GM19468 (cell line): Measurements from ENCODE around the gene TRPM3.

Experiments
- ATAC-seq: cut with Tn5 transposase; IDR thresholded peaks from one replicate; pipeline ENCODE4 v1.9.1; 2021; ENCODE audit warnings: mild to moderate bottlenecking, moderate library complexity, moderate number of reproducible peaks; ENCODE audit not compliant: unreplicated experiment; ENCODE audit errors: extremely low read depth

Gene TRPM3

DNA sequence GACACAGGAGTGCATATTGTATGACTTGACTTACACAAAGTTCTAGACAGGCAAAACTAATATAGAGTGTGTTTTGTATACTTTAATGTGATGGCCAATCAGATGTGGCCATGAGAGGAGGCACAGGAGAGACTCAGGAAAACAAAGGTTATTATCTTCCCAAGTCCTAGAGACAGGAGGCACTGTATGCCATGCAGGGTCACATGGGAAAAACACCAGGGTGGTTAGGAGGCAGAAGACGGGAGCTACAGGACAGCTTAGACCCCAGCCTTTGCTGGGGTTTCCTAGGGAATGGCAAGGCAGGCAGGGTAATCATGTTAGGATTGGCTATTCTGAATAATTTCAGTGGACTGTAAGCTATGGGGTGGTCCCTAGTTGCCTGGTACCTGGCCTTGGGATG is 16.2 kb downstream of the TRPM3 start:
- ATAC-seq, result no peak

- no peak for ATAC-seq
Observed at GRCh38 chr9:71098801-71099200, 22.6 kb downstream of the TRPM3 start.

- ATAC-seq, result no peak
Observed at GRCh38 chr9:71097671-71098070, 23.8 kb downstream of the TRPM3 start.

DNA sequence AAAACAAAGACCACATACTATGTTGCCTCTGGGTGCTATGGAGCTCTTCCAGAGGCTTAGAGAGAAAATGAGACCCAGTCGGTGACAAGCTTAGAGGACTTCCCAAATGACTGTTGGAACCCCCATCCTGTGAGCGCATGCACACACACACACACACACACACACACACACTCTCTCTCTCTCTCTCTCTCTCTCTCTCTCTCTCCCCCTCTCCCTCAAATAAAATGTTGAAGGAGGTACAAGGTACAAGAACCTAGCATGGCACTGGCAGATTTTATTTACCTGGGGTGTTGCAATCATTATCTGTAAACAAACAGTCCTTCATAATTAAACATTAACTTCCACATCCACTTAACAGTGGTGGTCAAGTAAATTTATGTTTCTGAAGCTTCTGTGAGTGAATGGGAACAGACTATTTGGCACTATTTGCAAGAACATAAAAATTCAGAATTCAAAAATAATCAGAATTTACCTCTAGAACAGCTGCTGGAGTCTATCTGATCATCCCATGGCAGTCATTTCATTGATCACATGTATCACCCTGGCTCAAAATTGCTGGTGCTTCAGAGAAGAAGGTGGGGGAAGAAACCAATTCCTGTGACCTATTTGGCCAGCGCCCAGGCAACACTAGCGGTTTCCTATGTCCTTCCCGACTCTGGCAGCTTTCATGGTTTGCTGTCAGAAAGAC is 24.9 kb downstream of the TRPM3 start:
- no peak for ATAC-seq

DNA sequence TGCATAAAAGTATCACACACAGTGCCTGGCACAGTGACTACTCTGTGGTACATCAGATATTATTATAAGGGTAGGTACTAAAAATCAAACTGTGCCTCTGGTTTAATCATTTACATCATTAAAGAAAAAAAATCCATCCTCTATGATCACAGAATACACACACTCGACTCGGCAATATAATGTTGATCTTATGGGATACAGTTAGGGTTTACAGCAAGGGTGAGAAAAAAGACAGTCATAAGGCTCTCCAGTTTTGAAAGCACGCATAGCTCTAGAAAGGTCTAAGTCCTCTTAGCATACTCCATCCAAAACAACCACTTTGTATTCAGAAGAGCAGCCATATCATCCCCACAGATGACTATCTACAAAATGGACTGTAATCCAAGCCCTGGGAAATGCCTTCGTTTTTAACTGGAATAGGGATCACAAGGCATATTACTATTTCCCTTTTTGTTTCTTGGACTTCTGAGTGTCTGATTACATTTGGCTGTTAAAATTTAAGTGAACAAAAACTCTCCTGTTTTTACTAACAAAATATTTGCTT is 26.6 kb downstream of the TRPM3 start:
- ATAC-seq, result no peak

- no peak for ATAC-seq
Observed at GRCh38 chr9:71090896-71091295, 30.5 kb downstream of the TRPM3 start.

DNA sequence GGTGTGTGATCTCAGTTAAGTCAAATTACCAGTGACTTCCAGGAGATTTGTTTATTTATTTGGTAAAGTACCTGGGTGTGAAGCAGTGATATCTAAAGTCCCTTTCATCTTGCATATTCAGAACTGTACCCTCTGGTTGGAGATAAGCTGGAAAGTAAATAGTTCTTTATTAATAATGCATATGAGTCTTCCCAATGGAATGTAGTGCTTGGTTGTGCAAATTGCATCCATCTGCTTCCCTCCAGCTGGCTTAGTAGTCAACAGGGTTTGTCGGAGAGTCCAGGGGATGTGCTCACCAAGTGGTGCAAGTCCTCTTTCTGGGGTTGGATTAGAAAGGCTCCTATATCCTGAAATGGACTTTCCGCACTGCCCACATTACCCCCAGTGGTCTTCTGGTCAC is 42.0 kb downstream of the TRPM3 start:
- ATAC-seq, result no peak

DNA sequence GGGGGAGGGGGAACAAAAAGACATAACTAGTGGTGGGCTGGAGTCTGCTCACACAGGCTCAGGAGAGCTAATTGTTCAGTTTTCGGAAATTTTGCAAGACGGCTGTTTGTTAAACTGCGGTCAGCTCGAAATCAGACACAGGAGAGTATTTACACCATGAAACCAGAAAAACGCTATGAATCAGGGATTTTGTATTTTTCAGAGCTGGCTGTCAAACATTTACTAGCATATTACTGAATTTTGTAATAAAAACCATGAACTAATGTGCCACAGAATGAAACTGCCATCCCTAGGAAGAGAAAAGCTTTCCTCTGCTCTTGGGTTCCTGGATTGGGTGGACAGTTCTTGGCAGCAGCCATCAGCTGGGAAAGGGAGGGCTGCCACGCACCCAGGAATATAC is 45.3 kb downstream of the TRPM3 start:
- ATAC-seq, result no peak

DNA sequence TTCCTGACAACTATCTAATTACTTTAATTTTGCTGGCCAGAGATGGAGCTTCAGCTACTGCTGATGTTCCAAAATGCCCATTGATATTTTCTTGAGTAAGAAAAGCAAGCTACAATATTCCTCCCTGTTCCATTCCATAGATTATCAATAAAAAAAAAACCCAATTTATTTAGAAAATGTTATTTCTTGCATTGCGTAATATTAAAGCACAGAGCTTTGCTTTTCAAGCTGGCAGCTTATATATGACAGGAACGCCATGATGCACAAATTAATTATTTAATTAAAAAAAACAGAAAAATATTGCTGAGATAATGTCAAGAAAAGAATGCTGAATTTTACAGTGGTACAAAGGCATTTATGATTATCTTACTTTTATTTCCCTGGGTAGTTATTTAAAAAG is 47.9 kb downstream of the TRPM3 start:
- no peak for ATAC-seq

DNA sequence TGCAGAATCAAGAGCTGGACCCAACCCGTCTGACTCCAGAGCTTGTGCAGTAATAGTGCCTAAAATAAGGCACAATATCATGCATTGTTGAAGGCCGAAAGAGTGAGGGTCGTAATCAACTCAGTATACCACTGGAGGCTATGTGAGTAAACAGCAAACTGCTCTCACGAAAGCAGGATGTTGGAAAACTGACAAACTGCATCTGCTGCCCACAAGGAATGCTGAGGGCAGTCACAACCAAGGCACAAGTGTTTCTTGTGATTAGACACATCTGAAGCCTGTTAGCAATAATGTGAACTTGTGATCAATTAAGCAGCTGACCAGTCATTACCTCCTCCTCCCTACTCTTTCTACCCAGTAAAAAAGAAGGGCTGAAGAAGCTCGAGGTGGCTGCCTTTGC is 48.8 kb downstream of the TRPM3 start:
- ATAC-seq, result no peak

- no peak for ATAC-seq
Observed at GRCh38 chr9:71071633-71072032, 49.8 kb downstream of the TRPM3 start.

GRCh38 chr9:71058660-71059059 is 62.8 kb downstream of the TRPM3 start:
- no peak for ATAC-seq

DNA sequence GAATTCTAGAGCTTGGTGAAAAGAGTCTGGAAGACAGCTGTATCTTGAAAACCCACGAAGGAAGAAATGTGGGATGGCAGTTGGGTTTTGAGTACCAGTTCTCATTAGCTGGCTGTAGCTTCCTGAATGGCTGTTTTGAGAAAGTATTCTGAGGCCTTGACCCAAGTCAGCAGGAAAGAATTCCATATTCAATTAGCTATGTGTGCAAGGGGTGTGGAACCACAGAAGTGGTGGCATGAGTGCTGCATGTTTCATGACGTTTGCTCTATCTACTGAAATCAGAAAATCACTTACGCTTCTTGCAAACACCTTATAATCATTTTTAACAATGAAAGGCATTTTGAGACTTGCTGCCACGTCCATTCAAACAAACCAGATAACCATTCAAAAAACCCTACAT is 69.1 kb downstream of the TRPM3 start:
- no peak for ATAC-seq

DNA sequence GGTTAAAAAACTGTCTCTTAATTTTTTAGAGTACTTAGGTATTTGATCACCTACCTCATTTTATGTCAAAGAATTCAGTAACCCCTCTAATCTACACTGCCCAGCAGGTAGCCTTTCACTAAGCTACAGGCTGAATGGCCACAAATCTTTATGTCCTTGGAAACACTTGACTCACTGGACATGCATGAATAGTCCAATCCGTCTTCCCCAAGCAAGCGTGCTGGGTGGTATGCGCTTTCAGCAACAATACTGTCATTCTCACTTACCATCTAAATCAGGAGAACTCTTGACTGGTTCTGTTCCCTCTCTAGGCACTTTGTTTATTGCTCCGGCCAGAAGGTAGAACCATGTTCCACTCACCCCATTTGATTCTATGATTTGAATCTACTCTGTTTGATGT is 73.1 kb downstream of the TRPM3 start:
- ATAC-seq, result no peak

GRCh38 chr9:71042448-71042990 is 78.9 kb downstream of the TRPM3 start:
- no peak for ATAC-seq

GRCh38 chr9:71037521-71037920 is 83.9 kb downstream of the TRPM3 start:
- ATAC-seq, result no peak

- no peak for ATAC-seq
Observed at GRCh38 chr9:71036501-71036900, 84.9 kb downstream of the TRPM3 start.

- no peak for ATAC-seq
Observed at GRCh38 chr9:71032779-71033178, 88.6 kb downstream of the TRPM3 start.

DNA sequence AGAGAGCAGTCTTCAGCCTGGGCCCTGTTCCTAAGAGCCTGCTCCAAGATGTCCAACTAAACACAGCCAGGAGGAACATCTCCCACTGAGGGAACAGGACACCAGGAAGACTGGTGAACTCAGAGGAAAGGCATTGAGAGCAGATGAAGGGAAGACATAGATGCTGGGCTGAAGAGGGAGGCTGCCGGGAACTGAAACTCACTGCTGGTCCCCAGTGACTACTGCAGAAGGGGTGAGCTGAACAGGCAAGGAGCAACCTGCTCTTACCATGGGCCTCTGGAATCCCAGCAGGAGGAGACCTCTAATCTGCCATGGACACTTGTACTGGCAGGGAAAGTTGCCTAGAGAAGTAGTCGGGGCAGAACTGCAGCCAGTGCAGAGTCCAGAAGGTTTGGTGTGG is 95.7 kb downstream of the TRPM3 start:
- ATAC-seq, result no peak

GRCh38 chr9:71025201-71025600 is 96.2 kb downstream of the TRPM3 start:
- ATAC-seq, result no peak

- ATAC-seq, result no peak
Observed at GRCh38 chr9:71010258-71010657, 111.2 kb downstream of the TRPM3 start.

- ATAC-seq, result no peak
Observed at GRCh38 chr9:71005456-71005855, 116.0 kb downstream of the TRPM3 start.
